Stimulated activated CD4-positive, alpha-beta T cell treated with anti-CD3 and anti-CD28 coated beads, Interleukin-1b, Interleukin-23, amount 100 ng/mL, for 48 hours (primary cell): ENCODE data around the gene RRP36.
"Not testable (repeated sequence)": the region's sequence is repeated elsewhere in the genome, so short reads cannot be mapped to it uniquely, and the experiment has no call there.

Source experiments
- DNase-seq: peaks from one replicate; pipeline ENCODE4 v3.0.0-alpha.2; 2020

The RRP36 gene

GRCh38 chr6:43040542-43041257 lies 19.3 kb downstream of the RRP36 start:
- DNase-seq, result no peak

GRCh38 chr6:43041475-43041874 lies 20.1 kb downstream of the RRP36 start:
- not testable (repeated sequence) for DNase-seq

- DNase-seq, result no peak
Observed at GRCh38 chr6:43043310-43043709, 21.9 kb downstream of the RRP36 start.

GRCh38 chr6:43045371-43045930 lies 24.0 kb downstream of the RRP36 start:
- no peak for DNase-seq

- no peak for DNase-seq
Observed at GRCh38 chr6:43047998-43048397, 26.6 kb downstream of the RRP36 start.

- no peak for DNase-seq
Observed at GRCh38 chr6:43050981-43051380, 29.6 kb downstream of the RRP36 start.

GRCh38 chr6:43052225-43052841 lies 30.9 kb downstream of the RRP36 start:
- no peak for DNase-seq

GRCh38 chr6:43052842-43053544 lies 31.6 kb downstream of the RRP36 start:
- no peak for DNase-seq

GRCh38 chr6:43053545-43054205 lies 32.3 kb downstream of the RRP36 start, which contains the start of gene CUL7:
Gene CUL7, minus strand, starts transcription at chr6:43053851. Its CDS starts 1,063 bp downstream, at chr6:43052788.
- DNase-seq, result peak; percentile 91

GRCh38 chr6:43054206-43054943 lies 33.0 kb downstream of the RRP36 start:
- DNase-seq, result no peak

- DNase-seq, result no peak
Observed at GRCh38 chr6:43055966-43056365, 34.5 kb downstream of the RRP36 start.

GRCh38 chr6:43058531-43058930 lies 37.1 kb downstream of the RRP36 start:
- DNase-seq, result no peak

GRCh38 chr6:43059168-43060033 lies 38.0 kb downstream of the RRP36 start, which contains the start of the genes KLC4 and MRPL2:
Gene KLC4, plus strand, starts transcription at chr6:43059631. Its CDS starts 1,705 bp downstream, at chr6:43061336.
Gene MRPL2, minus strand, starts transcription at chr6:43059434. Its CDS starts 53 bp downstream, at chr6:43059381.
- peak; percentile 98 for DNase-seq

GRCh38 chr6:43060034-43060754 lies 38.8 kb downstream of the RRP36 start:
- DNase-seq, result no peak

GRCh38 chr6:43060755-43061633 lies 39.6 kb downstream of the RRP36 start:
- no peak for DNase-seq

- DNase-seq, result no peak
Observed at GRCh38 chr6:43061861-43062260, 40.4 kb downstream of the RRP36 start.

- DNase-seq, result no peak
Observed at GRCh38 chr6:43062818-43063217, 41.4 kb downstream of the RRP36 start.

- no peak for DNase-seq
Observed at GRCh38 chr6:43070028-43070632, 48.7 kb downstream of the RRP36 start.
